Keratinocyte (primary cell): ENCODE data around the gene SELENON. TPM values are rescaled to one million over a fixed set of nuclear protein-coding genes. Genes with fewer than 3 reads are reported as not detected.
A peak's percentile ranks its signal among the peaks of the same experiment; 100 is the strongest.

Experiments used
- DNase-seq: peaks from one replicate; pipeline ENCODE4 v3.0.0-alpha.2; 2011; ENCODE audit warnings: low read depth, missing footprints, low spot score
- FAIRE-seq: peaks from 2 replicates; lab custom pipeline; 2011; peaks lifted over from hg19 to GRCh38; lab: Jason Lieb, UNC
- H2AFZ ChIP-seq: 2 replicates; pipeline ENCODE4 v1.6.0; 2012; ENCODE audit warnings: low read length, control low read depth, inconsistent platforms; ENCODE audit not compliant: control insufficient read depth
- H3K27ac ChIP-seq: 2 replicates; pipeline ENCODE4 v1.5.1; 2011; ENCODE audit warnings: low read length; ENCODE audit not compliant: control insufficient read depth, insufficient read depth
- H3K27me3 ChIP-seq: 3 replicates; pipeline ENCODE4 v1.6.0; 2011; ENCODE audit warnings: low read length; ENCODE audit not compliant: control insufficient read depth, insufficient read depth; ENCODE audit errors: extremely low read depth
- H3K36me3 ChIP-seq, 2 experiments: 2 replicates in 1 of 2; 3 replicates in 1 of 2; pipeline ENCODE4 v1.5.1; 2011; ENCODE audit warnings: low read length in 2 of 2, mild to moderate bottlenecking in 1 of 2; ENCODE audit not compliant: control insufficient read depth in 2 of 2, insufficient read depth in 2 of 2; ENCODE audit errors: extremely low read depth in 1 of 2
- H3K4me1 ChIP-seq: 3 replicates; pipeline ENCODE4 v1.5.1; 2011; ENCODE audit warnings: low read length; ENCODE audit not compliant: control insufficient read depth, insufficient read depth; ENCODE audit errors: extremely low read depth
- H3K4me2 ChIP-seq: 3 replicates; pipeline ENCODE4 v1.6.0; 2011; ENCODE audit warnings: low read depth, low read length; ENCODE audit not compliant: control insufficient read depth, insufficient read depth; ENCODE audit errors: extremely low read depth
- H3K4me3 ChIP-seq, 3 experiments: fragments of 200-600 bp in 1 of 3; sonication (generic) in 1 of 3; 2 replicates in 2 of 3; 3 replicates in 1 of 3; pipeline ENCODE4 v1.5.1; 2011 to 2016; ENCODE audit warnings: low read length in 3 of 3, mild to moderate bottlenecking in 3 of 3, control low read depth in 2 of 3, inconsistent platforms in 1 of 3, low read depth in 1 of 3, mixed read lengths in 1 of 3, mixed run types in 1 of 3, moderate library complexity in 1 of 3; ENCODE audit not compliant: control insufficient read depth in 2 of 3, insufficient read depth in 2 of 3; ENCODE audit errors: extremely low read depth in 1 of 3
- H3K79me2 ChIP-seq: 2 replicates; pipeline ENCODE4 v1.6.0; 2012; ENCODE audit warnings: low read length; ENCODE audit not compliant: control insufficient read depth, insufficient read depth
- H3K9ac ChIP-seq: 3 replicates; pipeline ENCODE4 v1.6.0; 2011; ENCODE audit warnings: low read length; ENCODE audit not compliant: control insufficient read depth, insufficient read depth; ENCODE audit errors: extremely low read depth
- H3K9me1 ChIP-seq: 3 replicates; pipeline ENCODE4 v1.6.0; 2011; ENCODE audit warnings: low read length; ENCODE audit not compliant: control insufficient read depth, insufficient read depth; ENCODE audit errors: extremely low read depth
- H3K9me3 ChIP-seq: 2 replicates; pipeline ENCODE4 v1.5.1; 2012; ENCODE audit warnings: low read depth, low read length; ENCODE audit not compliant: control insufficient read depth
- H4K20me1 ChIP-seq: 3 replicates; pipeline ENCODE4 v1.6.0; 2011; ENCODE audit warnings: low read length; ENCODE audit not compliant: control insufficient read depth, insufficient read depth; ENCODE audit errors: extremely low read depth
- EZH2 ChIP-seq: IDR thresholded peaks from one replicate; pipeline ENCODE4 v1.6.1; 2012; ENCODE audit warnings: inconsistent platforms, mild to moderate bottlenecking, low read length, moderate library complexity
- dilution Hi-C: fragments of 300-500 bp; cut with MboI; formaldehyde crosslinking; loops from one replicate; pipeline ENCODE4 v1.7.0; 2020; ENCODE audit warnings: low sequenced_read_pairs; ENCODE audit not compliant: extremely low pct_ligation_motif_present
- polyA plus RNA-seq, 5 experiments: library from polyadenylated mRNA; depleted of rRNA in 3 of 5; stranded (reverse) in 3 of 5; stranded (forward) in 1 of 5; unstranded in 1 of 5; fragments of >200 nt; gene quantifications; 1 replicate in 1 of 5; 2 replicates in 3 of 5; 3 replicates in 1 of 5; pipeline versions ENCODE4 v1.2.1 to v1.2.3, GENCODE V29; 2011 to 2012; ENCODE audit warnings: missing spikeins in 2 of 5, low read depth in 1 of 5, low replicate concordance in 1 of 5
- TF ChIP-seq, protein P1 (sequence below), 3 experiments: IDR thresholded peaks in 1 of 3; conservative IDR thresholded peaks in 1 of 3; optimal IDR thresholded peaks in 1 of 3; 2 replicates in 2 of 3; 3 replicates in 1 of 3; pipeline versions ENCODE3 to v1.5.1; 2011; ENCODE audit warnings: low read length in 3 of 3, mild to moderate bottlenecking in 3 of 3, moderate library complexity in 2 of 3, control low read depth in 1 of 3, inconsistent platforms in 1 of 3; ENCODE audit not compliant: insufficient read depth in 2 of 3; ENCODE audit errors: extremely low read depth in 1 of 3

SELENON gene
- polyA plus RNA-seq, 1 donor (not counting 4 experiments of a cell fraction or from before 2014, with no cell fraction given): 15.4 TPM

- DNase-seq (no peak), FAIRE-seq (no peak)
- Histone ChIP-seq H3K9ac (no peak overlapping the region), H3K27me3 (peaks cover 33% of the 10 kb centered on the region), H3K36me3 (no peaks in the 10 kb centered on the region), H3K27ac (no peak overlapping the region), H3K9me3 (no peaks in the 10 kb centered on the region), H3K4me2 (no peak overlapping the region), H4K20me1 (no peaks in the 10 kb centered on the region), H2AFZ (no peak overlapping the region), H3K9me1 (no peaks in the 10 kb centered on the region), H3K4me1 (peaks cover 6% of the 10 kb centered on the region), H3K79me2 (no peaks in the 10 kb centered on the region), H3K4me3 (no peak overlapping the region)
- TF ChIP-seq, protein P1, sequence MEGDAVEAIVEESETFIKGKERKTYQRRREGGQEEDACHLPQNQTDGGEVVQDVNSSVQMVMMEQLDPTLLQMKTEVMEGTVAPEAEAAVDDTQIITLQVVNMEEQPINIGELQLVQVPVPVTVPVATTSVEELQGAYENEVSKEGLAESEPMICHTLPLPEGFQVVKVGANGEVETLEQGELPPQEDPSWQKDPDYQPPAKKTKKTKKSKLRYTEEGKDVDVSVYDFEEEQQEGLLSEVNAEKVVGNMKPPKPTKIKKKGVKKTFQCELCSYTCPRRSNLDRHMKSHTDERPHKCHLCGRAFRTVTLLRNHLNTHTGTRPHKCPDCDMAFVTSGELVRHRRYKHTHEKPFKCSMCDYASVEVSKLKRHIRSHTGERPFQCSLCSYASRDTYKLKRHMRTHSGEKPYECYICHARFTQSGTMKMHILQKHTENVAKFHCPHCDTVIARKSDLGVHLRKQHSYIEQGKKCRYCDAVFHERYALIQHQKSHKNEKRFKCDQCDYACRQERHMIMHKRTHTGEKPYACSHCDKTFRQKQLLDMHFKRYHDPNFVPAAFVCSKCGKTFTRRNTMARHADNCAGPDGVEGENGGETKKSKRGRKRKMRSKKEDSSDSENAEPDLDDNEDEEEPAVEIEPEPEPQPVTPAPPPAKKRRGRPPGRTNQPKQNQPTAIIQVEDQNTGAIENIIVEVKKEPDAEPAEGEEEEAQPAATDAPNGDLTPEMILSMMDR (optimal IDR thresholded peaks at IDR 0.05 in 1 of 3, IDR thresholded peaks at IDR 0.05 in 1 of 3, conservative IDR thresholded peaks at IDR 0.05 in 1 of 3; ENCODE audit: extremely low read depth in 1 of 3, insufficient read depth in 2 of 3, low read length in 3 of 3): no peak
- peak; percentile 10 for TF ChIP-seq EZH2
- dilution Hi-C loops: no loop called here
Measured at GRCh38 chr1:25757846-25758185, 42.2 kb upstream of the SELENON start.

GRCh38 chr1:25758466-25759070, 41.4 kb upstream of the SELENON start:
- H3K36me3 ChIP-seq: no peaks in the 10 kb centered on the region
- no peaks in the 10 kb centered on the region for H3K79me2 ChIP-seq
- no peaks in the 10 kb centered on the region for H3K9me3 ChIP-seq
- H4K20me1 ChIP-seq: no peaks in the 10 kb centered on the region
- H3K4me2 ChIP-seq: no peak overlapping the region
- H2AFZ ChIP-seq: no peak overlapping the region
- H3K9me1 ChIP-seq: no peaks in the 10 kb centered on the region
- H3K27me3 ChIP-seq: peaks cover 33% of the 10 kb centered on the region
- peaks cover 6% of the 10 kb centered on the region for H3K4me1 ChIP-seq
- no peak overlapping the region for H3K9ac ChIP-seq
- H3K4me3 ChIP-seq: no peak overlapping the region
- dilution Hi-C loops: no loop called here
- no peak for TF ChIP-seq EZH2
- TF ChIP-seq, protein P1 (optimal IDR thresholded peaks at IDR 0.05 in 1 of 3, IDR thresholded peaks at IDR 0.05 in 1 of 3, conservative IDR thresholded peaks at IDR 0.05 in 1 of 3; ENCODE audit: extremely low read depth in 1 of 3, insufficient read depth in 2 of 3, low read length in 3 of 3): peak; percentile 32 to 61 (median 48)
- DNase-seq (no peak), FAIRE-seq (no peak)
- H3K27ac ChIP-seq: no peak overlapping the region
